Large intestine (tissue), 3 donors: ENCODE measurements around the gene LTBP2. TPM values are rescaled to one million over a fixed set of nuclear protein-coding genes. Genes with fewer than 3 reads are reported as not detected.

Source experiments
- DNase-seq, 2 donors: peaks; one replicate each; pipeline versions ENCODE4 v3.0.0 to v3.0.0-alpha.2; 2013
- H3K27ac ChIP-seq: one replicate; pipeline ENCODE4 v1.5.1; 2013; ENCODE audit warnings: low read length
- H3K27me3 ChIP-seq: 2 replicates; pipeline ENCODE4 v1.6.1; 2013; ENCODE audit warnings: low read length; ENCODE audit not compliant: control insufficient read depth, insufficient read depth
- H3K36me3 ChIP-seq: 2 replicates; pipeline ENCODE4 v1.6.1; 2013; ENCODE audit warnings: low read length; ENCODE audit not compliant: control insufficient read depth, insufficient read depth
- H3K4me1 ChIP-seq: one replicate; pipeline ENCODE4 v1.6.1; 2013; ENCODE audit warnings: low read length; ENCODE audit not compliant: control insufficient read depth, insufficient read depth
- H3K4me3 ChIP-seq: one replicate; pipeline ENCODE4 v1.5.1; 2013; ENCODE audit warnings: low read length
- H3K9me3 ChIP-seq: one replicate; pipeline ENCODE4 v1.6.1; 2013; ENCODE audit warnings: mild to moderate bottlenecking, low read depth, low read length, moderate library complexity; ENCODE audit not compliant: control insufficient read depth
- WGBS: methylation state at CpG from one replicate; pipeline ENCODE4 v1.1.5; 2013; ENCODE audit warnings: low lambda C conversion rate; ENCODE audit not compliant: insufficient coverage; 5-methylcytosine and 5-hydroxymethylcytosine counted together
- polyA plus RNA-seq: library from polyadenylated mRNA; unstranded; fragments of 120-200 nt; gene quantifications from one replicate; pipeline ENCODE4 v1.2.1, GENCODE V29; 2013

LTBP2 gene
- polyA plus RNA-seq, 1 donor = 3.5 TPM

DNA sequence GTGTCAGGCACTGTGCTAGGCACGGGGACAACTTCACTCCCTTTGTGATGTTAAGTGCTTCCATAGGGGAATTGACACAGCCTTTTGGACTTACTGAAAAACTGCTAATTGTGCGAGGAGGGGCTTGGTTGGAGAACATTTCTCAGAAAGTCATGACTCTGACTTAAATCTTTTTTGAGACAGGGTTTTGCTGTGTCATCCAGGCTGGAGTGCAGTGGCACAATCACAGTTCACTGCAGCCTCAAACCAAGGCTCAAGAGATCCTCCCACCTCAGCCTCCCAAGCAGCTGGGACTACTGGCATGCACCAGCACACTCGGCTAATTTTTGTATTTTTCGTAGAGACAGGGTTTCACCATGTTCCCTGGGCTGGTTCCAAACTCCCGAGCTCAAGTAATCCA, 10.2 kb upstream of the LTBP2 start:
- Histone ChIP-seq H3K36me3 (no peaks in the 10 kb centered on the region), H3K4me1 (peaks cover 3% of the 10 kb centered on the region), H3K4me3 (no peak overlapping the region), H3K9me3 (no peaks in the 10 kb centered on the region), H3K27ac (no peak overlapping the region), H3K27me3 (no peaks in the 10 kb centered on the region)
- no CpG with 5 or more reads among the region's 5 CpGs for WGBS
- DNase-seq = no peak

DNA sequence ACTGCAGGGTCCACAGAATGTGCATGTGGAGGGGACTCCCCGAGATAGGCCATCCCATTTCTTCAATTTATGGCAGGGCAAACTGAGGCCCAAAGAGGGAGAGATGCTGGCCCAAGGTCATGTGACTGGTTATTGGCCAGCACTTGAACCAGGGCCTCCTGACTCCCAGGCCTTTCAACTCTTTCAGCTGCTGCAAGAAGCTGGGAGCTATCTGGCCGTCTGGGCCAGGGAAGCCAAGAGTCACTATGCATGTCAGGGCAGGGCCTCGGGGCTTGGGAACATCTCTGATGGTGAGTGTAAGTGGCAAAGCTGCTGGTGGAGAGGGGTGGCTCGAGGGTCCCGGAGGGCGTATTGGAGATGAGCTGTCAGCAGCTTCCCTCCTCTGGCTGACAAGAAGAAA, 9.5 kb upstream of the LTBP2 start:
- DNase-seq = no peak
- H3K27ac ChIP-seq = no peak overlapping the region

DNA sequence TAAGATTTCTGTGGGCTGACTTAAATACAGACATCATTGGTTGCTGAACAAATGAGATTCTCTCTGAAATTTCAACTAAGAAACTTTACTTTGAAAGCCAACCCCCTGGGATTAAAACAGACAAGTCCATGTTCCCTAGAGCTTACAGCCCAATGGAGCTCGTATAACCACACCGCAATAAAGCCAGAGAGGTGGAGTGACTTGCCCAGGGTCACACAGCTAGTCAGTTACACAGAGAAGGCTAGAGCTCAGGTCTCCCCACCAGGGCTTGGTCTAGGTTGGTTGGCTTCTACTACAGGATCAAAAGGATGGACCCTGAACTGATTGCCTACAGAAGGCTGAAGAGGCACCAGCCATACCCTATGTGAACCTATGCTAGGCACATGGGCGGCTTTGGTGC, 8.9 kb upstream of the LTBP2 start:
- no peaks in the 10 kb centered on the region for H3K36me3 ChIP-seq
- H3K27me3 ChIP-seq = peaks cover 8% of the 10 kb centered on the region
- H3K4me3 ChIP-seq = no peak overlapping the region
- peaks cover 3% of the 10 kb centered on the region for H3K4me1 ChIP-seq
- no peak for DNase-seq
- no peak overlapping the region for H3K27ac ChIP-seq
- WGBS = no CpG with 5 or more reads among the region's 3 CpGs
- H3K9me3 ChIP-seq = no peaks in the 10 kb centered on the region

More for the DNA sequence above, 9.5 kb upstream of the LTBP2 start:
- no peaks in the 10 kb centered on the region for H3K9me3 ChIP-seq
- no peaks in the 10 kb centered on the region for H3K36me3 ChIP-seq
- no CpG with 5 or more reads among the region's 6 CpGs for WGBS
- H3K4me3 ChIP-seq = no peak overlapping the region
- peaks cover 3% of the 10 kb centered on the region for H3K4me1 ChIP-seq
- H3K27me3 ChIP-seq = peaks cover 2% of the 10 kb centered on the region

GRCh38 chr14:74620497-74620921, 8.5 kb upstream of the LTBP2 start:
- H3K4me1 ChIP-seq = peaks cover 3% of the 10 kb centered on the region
- H3K27ac ChIP-seq = no peak overlapping the region
- H3K4me3 ChIP-seq = no peak overlapping the region
- no peak for DNase-seq
- H3K36me3 ChIP-seq = no peaks in the 10 kb centered on the region
- WGBS = no CpG with 5 or more reads among the region's 2 CpGs
- peaks cover 11% of the 10 kb centered on the region for H3K27me3 ChIP-seq
- H3K9me3 ChIP-seq = no peaks in the 10 kb centered on the region

DNA sequence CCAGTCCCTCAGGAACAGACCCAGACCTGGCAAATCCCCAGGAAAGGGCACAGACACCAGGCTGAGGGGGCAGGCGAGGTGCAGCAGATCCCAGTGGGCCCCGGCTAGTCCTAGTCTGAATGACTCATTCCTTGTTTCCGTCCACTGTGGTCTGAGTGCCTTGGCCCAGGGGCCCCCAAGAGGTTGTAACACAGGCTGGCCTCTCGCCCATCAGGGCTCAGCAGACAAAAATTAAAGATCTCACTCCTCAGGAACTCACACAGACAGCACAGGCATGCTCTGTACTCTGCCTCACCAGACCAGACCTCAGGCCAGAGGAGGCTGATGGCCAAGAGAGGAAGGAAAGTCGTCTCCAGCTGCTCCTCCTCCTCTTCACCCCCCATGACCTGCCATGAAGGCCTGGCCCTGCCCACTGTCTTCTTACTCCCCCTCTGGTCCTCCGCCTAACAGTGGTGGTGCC, 7.7 kb upstream of the LTBP2 start:
- no peak for DNase-seq
- Histone ChIP-seq H3K36me3 (no peaks in the 10 kb centered on the region), H3K9me3 (no peaks in the 10 kb centered on the region), H3K4me1 (peaks cover 3% of the 10 kb centered on the region), H3K4me3 (no peak overlapping the region), H3K27ac (no peak overlapping the region), H3K27me3 (peaks cover 20% of the 10 kb centered on the region)
- WGBS = no CpG with 5 or more reads among the region's 6 CpGs

GRCh38 chr14:74618078-74618952, 6.3 kb upstream of the LTBP2 start:
- Histone ChIP-seq H3K4me3 (no peak overlapping the region), H3K4me1 (peaks cover 3% of the 10 kb centered on the region), H3K27ac (no peak overlapping the region), H3K36me3 (no peaks in the 10 kb centered on the region), H3K27me3 (peaks cover 28% of the 10 kb centered on the region), H3K9me3 (no peaks in the 10 kb centered on the region)
- DNase-seq = no peak
- no CpG with 5 or more reads among the region's 10 CpGs for WGBS

- Histone ChIP-seq H3K27ac (no peak overlapping the region), H3K36me3 (no peaks in the 10 kb centered on the region), H3K27me3 (peaks cover 35% of the 10 kb centered on the region), H3K4me3 (no peak overlapping the region), H3K4me1 (peaks cover 3% of the 10 kb centered on the region), H3K9me3 (no peaks in the 10 kb centered on the region)
- no peak for DNase-seq
- WGBS = no CpG with 5 or more reads among the region's 13 CpGs
Measured at GRCh38 chr14:74616996-74617700, 5.1 kb upstream of the LTBP2 start.

GRCh38 chr14:74616507-74616906, 4.5 kb upstream of the LTBP2 start:
- Histone ChIP-seq H3K9me3 (no peaks in the 10 kb centered on the region), H3K27me3 (peaks cover 41% of the 10 kb centered on the region), H3K36me3 (no peaks in the 10 kb centered on the region), H3K4me3 (no peak overlapping the region), H3K27ac (no peak overlapping the region), H3K4me1 (peaks cover 3% of the 10 kb centered on the region)
- DNase-seq = no peak
- WGBS = no CpG with 5 or more reads among the region's 4 CpGs

DNA sequence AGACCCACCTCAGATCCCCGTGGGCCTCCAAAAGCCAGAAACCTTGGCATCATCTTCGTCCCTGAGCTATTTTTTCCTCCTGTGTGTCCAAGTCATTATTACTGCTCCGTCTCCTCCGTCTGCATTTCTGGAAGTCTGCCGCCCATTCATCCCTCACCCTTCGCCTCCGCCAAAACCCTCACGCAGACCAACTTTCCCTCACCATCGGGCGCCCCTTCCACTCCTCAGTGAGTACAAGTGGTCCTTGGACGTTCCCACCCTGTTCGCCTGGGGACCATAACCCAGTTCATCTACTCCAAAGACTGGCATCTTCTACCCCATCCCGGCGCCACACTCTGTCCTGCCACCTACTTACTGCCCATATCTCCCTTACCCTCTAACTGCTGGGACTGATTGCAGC, 3.7 kb upstream of the LTBP2 start:
- H3K4me3 ChIP-seq = no peak overlapping the region
- H3K27me3 ChIP-seq = peaks cover 49% of the 10 kb centered on the region
- no peak for DNase-seq
- H3K27ac ChIP-seq = no peak overlapping the region
- H3K36me3 ChIP-seq = no peaks in the 10 kb centered on the region
- peaks cover 3% of the 10 kb centered on the region for H3K9me3 ChIP-seq
- WGBS = 93% methylated on average over 11 of the region's 14 CpGs
- H3K4me1 ChIP-seq = peaks cover 3% of the 10 kb centered on the region

GRCh38 chr14:74614508-74615495, 2.8 kb upstream of the LTBP2 start:
- H3K27ac ChIP-seq = no peak overlapping the region
- peaks cover 58% of the 10 kb centered on the region for H3K27me3 ChIP-seq
- no CpG with 5 or more reads among the region's 8 CpGs for WGBS
- H3K9me3 ChIP-seq = peaks cover 6% of the 10 kb centered on the region
- DNase-seq = no peak
- H3K36me3 ChIP-seq = no peaks in the 10 kb centered on the region
- no peak overlapping the region for H3K4me3 ChIP-seq
- H3K4me1 ChIP-seq = peaks cover 3% of the 10 kb centered on the region
